ENCODE results near the gene CDC25A. TPM values are rescaled to one million over a fixed set of nuclear protein-coding genes. Genes with fewer than 3 reads are reported as not detected.

CDC25A gene
- total and polyA plus RNA-seq, 2 of the 13 experiments (the other 11 are each of a cell fraction or from before 2014, with no cell fraction given), result 7.9 to 45.4 TPM

DNA sequence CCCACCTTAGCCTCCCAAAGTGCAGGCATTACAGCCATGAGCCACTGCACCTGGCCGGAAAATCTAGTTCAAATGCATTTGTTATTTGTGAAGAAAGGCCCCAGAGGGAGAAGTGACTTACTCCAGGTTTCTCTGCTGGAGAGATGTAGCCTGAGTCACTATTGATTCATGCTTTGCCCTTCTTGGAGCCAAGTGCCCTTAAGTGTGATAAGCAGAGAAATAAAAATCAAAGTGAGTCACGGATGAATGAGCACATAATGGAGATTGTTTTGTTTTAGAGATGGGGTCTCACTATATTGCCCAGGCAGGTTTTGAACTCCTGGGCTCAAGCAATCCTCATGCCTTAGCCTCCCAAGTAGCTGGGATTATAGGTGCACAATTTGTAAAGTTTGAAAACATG, 33.1 kb downstream of the CDC25A start (continued):
- TF ChIP-seq, protein P1, sequence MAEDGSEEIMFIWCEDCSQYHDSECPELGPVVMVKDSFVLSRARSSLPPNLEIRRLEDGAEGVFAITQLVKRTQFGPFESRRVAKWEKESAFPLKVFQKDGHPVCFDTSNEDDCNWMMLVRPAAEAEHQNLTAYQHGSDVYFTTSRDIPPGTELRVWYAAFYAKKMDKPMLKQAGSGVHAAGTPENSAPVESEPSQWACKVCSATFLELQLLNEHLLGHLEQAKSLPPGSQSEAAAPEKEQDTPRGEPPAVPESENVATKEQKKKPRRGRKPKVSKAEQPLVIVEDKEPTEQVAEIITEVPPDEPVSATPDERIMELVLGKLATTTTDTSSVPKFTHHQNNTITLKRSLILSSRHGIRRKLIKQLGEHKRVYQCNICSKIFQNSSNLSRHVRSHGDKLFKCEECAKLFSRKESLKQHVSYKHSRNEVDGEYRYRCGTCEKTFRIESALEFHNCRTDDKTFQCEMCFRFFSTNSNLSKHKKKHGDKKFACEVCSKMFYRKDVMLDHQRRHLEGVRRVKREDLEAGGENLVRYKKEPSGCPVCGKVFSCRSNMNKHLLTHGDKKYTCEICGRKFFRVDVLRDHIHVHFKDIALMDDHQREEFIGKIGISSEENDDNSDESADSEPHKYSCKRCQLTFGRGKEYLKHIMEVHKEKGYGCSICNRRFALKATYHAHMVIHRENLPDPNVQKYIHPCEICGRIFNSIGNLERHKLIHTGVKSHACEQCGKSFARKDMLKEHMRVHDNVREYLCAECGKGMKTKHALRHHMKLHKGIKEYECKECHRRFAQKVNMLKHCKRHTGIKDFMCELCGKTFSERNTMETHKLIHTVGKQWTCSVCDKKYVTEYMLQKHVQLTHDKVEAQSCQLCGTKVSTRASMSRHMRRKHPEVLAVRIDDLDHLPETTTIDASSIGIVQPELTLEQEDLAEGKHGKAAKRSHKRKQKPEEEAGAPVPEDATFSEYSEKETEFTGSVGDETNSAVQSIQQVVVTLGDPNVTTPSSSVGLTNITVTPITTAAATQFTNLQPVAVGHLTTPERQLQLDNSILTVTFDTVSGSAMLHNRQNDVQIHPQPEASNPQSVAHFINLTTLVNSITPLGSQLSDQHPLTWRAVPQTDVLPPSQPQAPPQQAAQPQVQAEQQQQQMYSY (CRISPR knock-in tag; IDR thresholded peaks at IDR 0.05), result no peak
- no peak for TF ChIP-seq CREM (IDR thresholded peaks at IDR 0.05)
- no peak for TF ChIP-seq CREM (CRISPR knock-in tag; IDR thresholded peaks at IDR 0.05)
- TF ChIP-seq ZNF121 (CRISPR knock-in tag; IDR thresholded peaks at IDR 0.05), result peak; percentile 30; the same call in 1 of the 2 replicates

DNA sequence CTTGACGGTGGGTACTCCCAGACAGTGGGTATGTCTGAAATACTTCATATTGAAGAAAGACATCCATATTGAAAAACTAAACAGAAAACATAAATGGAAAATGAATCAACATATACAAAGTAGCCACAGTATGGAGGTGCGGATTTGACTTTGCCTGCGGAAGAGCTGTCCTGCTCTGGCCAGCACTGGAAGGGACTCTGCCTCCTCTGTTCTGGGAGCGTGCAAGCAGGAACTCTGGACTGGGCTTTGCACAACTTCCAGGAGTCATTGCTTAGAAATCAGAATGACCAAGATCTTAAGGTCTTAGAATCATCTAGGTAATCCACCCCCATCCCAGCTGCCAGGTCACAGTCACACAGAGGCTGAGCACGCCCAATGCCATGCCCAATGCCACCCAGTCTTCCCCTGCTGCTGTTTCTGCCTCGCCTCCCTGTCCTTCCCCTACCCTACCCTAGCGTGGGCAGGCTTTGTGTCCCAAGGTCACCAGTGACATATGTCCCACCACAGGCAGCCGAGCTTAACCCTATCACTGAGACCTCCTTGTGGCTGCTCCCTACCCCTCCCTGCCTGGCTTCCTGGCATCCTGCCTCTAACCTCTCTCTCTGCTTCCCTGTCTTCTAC, 36.3 kb downstream of the CDC25A start:
- ChIA-PET POLR2A (interaction anchor here (0.9 to 2.5 kb wide), 4 partner anchors 64 to 314 kb away, joined by 3 to 13 read pairs (median 6); no protein-coding TSS in a partner anchor), CTCF (ENCODE audit: low intra/inter-chr PET ratio, low total read pairs) (interaction anchor here (1.8 to 1.9 kb wide), 2 partner anchors 162 to 315 kb away, joined by 11 read pairs; no protein-coding TSS in a partner anchor)
- ATAC-seq (peak; percentile 79), DNase-seq (ENCODE audit: low spot score) (no peak), FAIRE-seq (no peak)
- Histone ChIP-seq H3K9ac (ENCODE audit: insufficient read depth, low read depth, low read length) (peak overlapping the region; percentile 33), H3K27me3 (ENCODE audit: control insufficient read depth in 1 of 2, insufficient read depth in 2 of 2, low read length in 2 of 2) (no peaks in the 10 kb centered on the region), H3K36me3 (replicated peaks in 1 of 2; ENCODE audit: control insufficient read depth in 1 of 2, insufficient read depth in 2 of 2, low read length in 2 of 2) (no peaks in the 10 kb centered on the region), H3K4me1 (ENCODE audit: insufficient read depth, low read length) (peaks cover 22% of the 10 kb centered on the region), H3K9me3 (ENCODE audit: low read length) (no peaks in the 10 kb centered on the region), H4K20me1 (ENCODE audit: insufficient read depth, low read length) (no peaks in the 10 kb centered on the region), H3K4me2 (ENCODE audit: low read depth, low read length) (peak overlapping the region; percentile 82), H2AFZ (ENCODE audit: low read length) (peak overlapping the region; percentile 31), H3K4me3 (replicated peaks in 1 of 3; ENCODE audit: insufficient read depth in 1 of 3, low read depth in 2 of 3, low read length in 3 of 3) (peak overlapping the region in 2 of 3 experiments; percentile 41 to 59; a peak in 5 of 6 replicates), H3K27ac (ENCODE audit: extremely low read length, insufficient read depth, low read length) (no peak overlapping the region), H3K79me2 (ENCODE audit: insufficient read depth, low read length) (no peaks in the 10 kb centered on the region)
- 21% methylated on average over 8 of the region's 8 CpGs for WGBS (ENCODE audit: low lambda C conversion rate)
- in situ Hi-C loops (cut with HindIII; ENCODE audit: extremely low pct_ligation_motif_present, low pct_unique_long_range_greater_than_20kb), result loop anchor here (10.0 kb wide), 2 partner anchors 157 to 307 kb away; no protein-coding TSS in a partner anchor
- no TSS peak for BruUV-seq (replicated peaks)
- intact Hi-C loops (cut with micrococcal nuclease; ENCODE audit: unreplicated experiment), result loop anchor here (1.0 to 5.0 kb wide), 4 partner anchors 65 to 315 kb away; no protein-coding TSS in a partner anchor
- TF ChIP-seq SAP130 (CRISPR knock-in tag; IDR thresholded peaks at IDR 0.05; ENCODE audit: low read depth) (0 out of 2 replicates have a peak, but pooled peaks have one; percentile 4), MBD4 (IDR thresholded peaks at IDR 0.05; ENCODE audit: borderline replicate concordance, low read length) (no peak), ZNF577 (CRISPR knock-in tag; IDR thresholded peaks at IDR 0.05; ENCODE audit: borderline replicate concordance, low read depth) (no peak), YEATS4 (CRISPR knock-in tag; IDR thresholded peaks at IDR 0.05; ENCODE audit: borderline replicate concordance) (no peak), ASH2L (IDR thresholded peaks at IDR 0.05; ENCODE audit: insufficient read length, low read depth, low read length) (peak; percentile 7), ZNF776 (CRISPR knock-in tag; IDR thresholded peaks at IDR 0.05) (no peak)
- TF ChIP-seq, protein P2, sequence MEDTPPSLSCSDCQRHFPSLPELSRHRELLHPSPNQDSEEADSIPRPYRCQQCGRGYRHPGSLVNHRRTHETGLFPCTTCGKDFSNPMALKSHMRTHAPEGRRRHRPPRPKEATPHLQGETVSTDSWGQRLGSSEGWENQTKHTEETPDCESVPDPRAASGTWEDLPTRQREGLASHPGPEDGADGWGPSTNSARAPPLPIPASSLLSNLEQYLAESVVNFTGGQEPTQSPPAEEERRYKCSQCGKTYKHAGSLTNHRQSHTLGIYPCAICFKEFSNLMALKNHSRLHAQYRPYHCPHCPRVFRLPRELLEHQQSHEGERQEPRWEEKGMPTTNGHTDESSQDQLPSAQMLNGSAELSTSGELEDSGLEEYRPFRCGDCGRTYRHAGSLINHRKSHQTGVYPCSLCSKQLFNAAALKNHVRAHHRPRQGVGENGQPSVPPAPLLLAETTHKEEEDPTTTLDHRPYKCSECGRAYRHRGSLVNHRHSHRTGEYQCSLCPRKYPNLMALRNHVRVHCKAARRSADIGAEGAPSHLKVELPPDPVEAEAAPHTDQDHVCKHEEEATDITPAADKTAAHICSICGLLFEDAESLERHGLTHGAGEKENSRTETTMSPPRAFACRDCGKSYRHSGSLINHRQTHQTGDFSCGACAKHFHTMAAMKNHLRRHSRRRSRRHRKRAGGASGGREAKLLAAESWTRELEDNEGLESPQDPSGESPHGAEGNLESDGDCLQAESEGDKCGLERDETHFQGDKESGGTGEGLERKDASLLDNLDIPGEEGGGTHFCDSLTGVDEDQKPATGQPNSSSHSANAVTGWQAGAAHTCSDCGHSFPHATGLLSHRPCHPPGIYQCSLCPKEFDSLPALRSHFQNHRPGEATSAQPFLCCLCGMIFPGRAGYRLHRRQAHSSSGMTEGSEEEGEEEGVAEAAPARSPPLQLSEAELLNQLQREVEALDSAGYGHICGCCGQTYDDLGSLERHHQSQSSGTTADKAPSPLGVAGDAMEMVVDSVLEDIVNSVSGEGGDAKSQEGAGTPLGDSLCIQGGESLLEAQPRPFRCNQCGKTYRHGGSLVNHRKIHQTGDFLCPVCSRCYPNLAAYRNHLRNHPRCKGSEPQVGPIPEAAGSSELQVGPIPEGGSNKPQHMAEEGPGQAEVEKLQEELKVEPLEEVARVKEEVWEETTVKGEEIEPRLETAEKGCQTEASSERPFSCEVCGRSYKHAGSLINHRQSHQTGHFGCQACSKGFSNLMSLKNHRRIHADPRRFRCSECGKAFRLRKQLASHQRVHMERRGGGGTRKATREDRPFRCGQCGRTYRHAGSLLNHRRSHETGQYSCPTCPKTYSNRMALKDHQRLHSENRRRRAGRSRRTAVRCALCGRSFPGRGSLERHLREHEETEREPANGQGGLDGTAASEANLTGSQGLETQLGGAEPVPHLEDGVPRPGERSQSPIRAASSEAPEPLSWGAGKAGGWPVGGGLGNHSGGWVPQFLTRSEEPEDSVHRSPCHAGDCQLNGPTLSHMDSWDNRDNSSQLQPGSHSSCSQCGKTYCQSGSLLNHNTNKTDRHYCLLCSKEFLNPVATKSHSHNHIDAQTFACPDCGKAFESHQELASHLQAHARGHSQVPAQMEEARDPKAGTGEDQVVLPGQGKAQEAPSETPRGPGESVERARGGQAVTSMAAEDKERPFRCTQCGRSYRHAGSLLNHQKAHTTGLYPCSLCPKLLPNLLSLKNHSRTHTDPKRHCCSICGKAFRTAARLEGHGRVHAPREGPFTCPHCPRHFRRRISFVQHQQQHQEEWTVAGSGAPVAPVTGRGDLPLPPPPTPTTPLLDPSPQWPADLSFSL (CRISPR knock-in tag; IDR thresholded peaks at IDR 0.05), result no peak
